ENCODE results near the gene TMEM271. TPM values are rescaled to one million over a fixed set of nuclear protein-coding genes. Genes with fewer than 3 reads are reported as not detected.

Gene TMEM271
- total RNA-seq, 1 donor from 2014 or later = not detected

DNA sequence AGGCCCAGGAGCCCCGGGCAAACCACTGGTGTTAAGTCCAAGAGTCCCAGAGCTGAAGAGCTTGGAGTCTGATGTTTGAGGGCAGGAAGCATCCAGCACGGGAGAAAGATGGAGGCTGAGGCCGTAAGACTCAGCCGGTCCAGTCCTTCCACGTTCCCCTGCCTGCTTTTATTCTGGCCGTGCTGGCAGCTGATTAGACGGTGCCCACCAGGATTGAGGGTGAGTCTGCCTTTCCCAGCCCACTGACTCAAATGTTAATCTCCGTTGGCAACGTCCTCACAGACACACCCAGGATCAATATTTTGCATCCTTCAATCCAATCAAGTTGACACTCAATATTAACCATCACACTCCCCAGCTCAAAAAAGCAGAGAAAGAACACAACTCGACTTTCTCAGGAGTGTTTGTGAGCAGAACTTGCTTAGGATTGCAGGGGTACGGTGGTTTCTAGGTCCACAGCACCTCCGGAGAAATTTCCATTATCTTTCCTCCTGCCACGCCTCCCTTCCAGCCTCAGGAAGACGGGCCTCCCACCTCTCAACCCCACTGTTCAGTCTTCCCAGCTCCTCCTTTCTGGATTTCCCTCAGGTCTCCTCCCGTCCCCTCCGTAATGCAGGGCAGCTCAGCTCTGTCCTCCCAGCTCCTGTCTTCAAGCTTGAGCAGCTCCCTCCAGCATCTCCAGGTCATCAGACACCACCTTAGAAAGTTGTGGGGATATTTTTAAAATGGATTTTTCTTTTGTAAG is 13.3 kb upstream of the TMEM271 start:
- Histone ChIP-seq H4K20me1 (ENCODE audit: low read depth) (no peaks in the 10 kb centered on the region), H3K9me3 (ENCODE audit: low read depth) (no peaks in the 10 kb centered on the region), H3K4me2 (no peak overlapping the region), H3K27ac (no peak overlapping the region), H3K4me3 (no peak overlapping the region), H3K27me3 (peaks cover 9% of the 10 kb centered on the region), H3K36me3 (no peaks in the 10 kb centered on the region), H3F3A (ENCODE audit: low read depth) (no peaks in the 10 kb centered on the region), H3K9ac (no peak overlapping the region), H2AFZ (replicated peaks) (no peak overlapping the region), H3K79me2 (ENCODE audit: low read depth) (no peaks in the 10 kb centered on the region), H3K4me1 (no peaks in the 10 kb centered on the region)
- Mint-ChIP-seq H3K27ac (no peak overlapping the region), H3K9me3 (peaks cover 6% of the 10 kb centered on the region), H3K27me3 (ENCODE audit: insufficient read depth, low read depth) (peaks cover 6% of the 10 kb centered on the region), H3K4me3 (no peak overlapping the region), H3K4me1 (peaks cover 12% of the 10 kb centered on the region), H3K36me3 (no peaks in the 10 kb centered on the region)
- DNase-seq (ENCODE audit: low spot score) = no peak
- TF ChIP-seq EZH2phosphoT487 (IDR thresholded peaks at IDR 0.05) = no peak
- no peak for TF ChIP-seq CTCF (IDR thresholded peaks at IDR 0.05)
- no peak for TF ChIP-seq EZH2 (IDR thresholded peaks at IDR 0.05)

- peaks cover 6% of the 10 kb centered on the region for H3K27me3 Mint-ChIP-seq (ENCODE audit: insufficient read depth, low read depth)
- peaks cover 9% of the 10 kb centered on the region for H3K4me1 Mint-ChIP-seq
- DNase-seq (ENCODE audit: low spot score) = no peak
- Histone ChIP-seq H4K20me1 (ENCODE audit: low read depth) (no peaks in the 10 kb centered on the region), H3K27me3 (peaks cover 9% of the 10 kb centered on the region), H3K4me3 (no peak overlapping the region), H3K36me3 (no peaks in the 10 kb centered on the region), H2AFZ (replicated peaks) (no peak overlapping the region), H3F3A (ENCODE audit: low read depth) (no peaks in the 10 kb centered on the region), H3K9ac (no peak overlapping the region), H3K9me3 (ENCODE audit: low read depth) (no peaks in the 10 kb centered on the region), H3K4me1 (no peaks in the 10 kb centered on the region), H3K4me2 (no peak overlapping the region), H3K79me2 (ENCODE audit: low read depth) (no peaks in the 10 kb centered on the region), H3K27ac (no peak overlapping the region)
- peaks cover 10% of the 10 kb centered on the region for H3K9me3 Mint-ChIP-seq
- TF ChIP-seq CTCF (IDR thresholded peaks at IDR 0.05) = no peak
- no peak for TF ChIP-seq EZH2phosphoT487 (IDR thresholded peaks at IDR 0.05)
- TF ChIP-seq EZH2 (IDR thresholded peaks at IDR 0.05) = no peak
- no peaks in the 10 kb centered on the region for H3K36me3 Mint-ChIP-seq
- no peak overlapping the region for H3K27ac Mint-ChIP-seq
- H3K4me3 Mint-ChIP-seq = no peak overlapping the region
Observed at GRCh38 chr4:588351-588849, 12.3 kb upstream of the TMEM271 start.

- Histone ChIP-seq H3K4me3 (no peak overlapping the region), H3K9me3 (ENCODE audit: low read depth) (peaks cover 4% of the 10 kb centered on the region), H3K9ac (no peak overlapping the region), H3K36me3 (no peaks in the 10 kb centered on the region), H3K4me2 (no peak overlapping the region), H3K79me2 (ENCODE audit: low read depth) (no peaks in the 10 kb centered on the region), H3K4me1 (no peaks in the 10 kb centered on the region), H4K20me1 (ENCODE audit: low read depth) (no peaks in the 10 kb centered on the region), H2AFZ (replicated peaks) (no peak overlapping the region), H3K27ac (no peak overlapping the region), H3K27me3 (peaks cover 14% of the 10 kb centered on the region), H3F3A (ENCODE audit: low read depth) (no peaks in the 10 kb centered on the region)
- Mint-ChIP-seq H3K4me3 (no peak overlapping the region), H3K27ac (no peak overlapping the region), H3K9me3 (peaks cover 10% of the 10 kb centered on the region), H3K27me3 (ENCODE audit: insufficient read depth, low read depth) (peaks cover 4% of the 10 kb centered on the region), H3K36me3 (no peaks in the 10 kb centered on the region), H3K4me1 (peaks cover 3% of the 10 kb centered on the region)
- DNase-seq (ENCODE audit: low spot score) = no peak
- no peak for TF ChIP-seq EZH2phosphoT487 (IDR thresholded peaks at IDR 0.05)
- no peak for TF ChIP-seq EZH2 (IDR thresholded peaks at IDR 0.05)
- no peak for TF ChIP-seq CTCF (IDR thresholded peaks at IDR 0.05)
Observed at GRCh38 chr4:587671-588350, 11.7 kb upstream of the TMEM271 start.

Data from neural progenitor cell (in vitro differentiated cells).